ENCODE results near the gene GDI1. TPM values are rescaled to one million over a fixed set of nuclear protein-coding genes. Genes with fewer than 3 reads are reported as not detected.

The GDI1 gene
- total and polyA plus RNA-seq, 2 of the 8 experiments (the other 6 are each of a cell fraction or from before 2014, with no cell fraction given), result 83.1 to 136 TPM

DNA sequence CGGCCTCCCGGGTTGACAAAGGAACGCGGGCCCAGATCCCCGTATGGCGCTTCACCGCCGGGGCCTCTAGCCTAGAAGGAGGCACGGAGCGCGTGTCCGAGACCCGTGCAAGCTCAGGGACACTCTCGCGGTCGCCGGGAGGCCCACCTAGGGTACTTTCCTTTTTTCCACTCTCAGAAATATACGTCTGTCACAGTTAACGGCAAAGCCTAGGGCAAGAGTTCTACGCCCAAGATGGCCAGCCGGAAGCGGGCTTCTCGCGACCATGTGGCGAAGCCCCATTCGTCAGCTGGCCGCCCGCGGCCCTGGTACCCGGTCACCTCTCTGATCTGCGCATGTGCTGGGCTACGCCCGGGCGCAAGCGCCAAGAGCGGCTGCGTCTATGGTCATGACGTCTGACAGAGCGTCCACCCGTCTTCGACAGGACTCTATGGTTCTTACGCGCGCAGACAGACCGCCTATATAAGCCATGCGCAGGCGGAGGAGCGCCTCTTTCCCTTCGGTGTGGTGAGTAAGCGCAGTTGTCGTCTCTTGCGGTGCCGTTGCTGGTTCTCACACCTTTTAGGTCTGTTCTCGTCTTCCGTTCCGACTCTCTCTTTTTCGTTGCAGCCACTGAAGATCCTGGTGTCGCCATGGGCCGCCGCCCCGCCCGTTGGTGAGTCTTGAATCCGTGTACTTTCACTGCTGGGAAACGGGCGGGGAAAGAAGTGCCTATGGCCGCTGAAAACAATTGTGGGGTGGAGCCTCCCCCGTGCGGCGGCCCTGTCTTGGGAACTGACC lies 38.9 kb upstream of the GDI1 start, which contains the start of gene RPL10:
RPL10 (plus strand) TSS at position 490 of the 780 bp plus-strand sequence; CDS start at position 633, 143 bp downstream.
- Histone ChIP-seq H2BK120ac (replicated peaks; ENCODE audit: low read depth, low read length) (no peak within 1 kb of the TSS), H2BK15ac (ENCODE audit: low read length) (no peak within 1 kb of the TSS), H3K27me3 (replicated peaks in 1 of 4; ENCODE audit: control insufficient read depth in 3 of 4, extremely low read depth in 1 of 4, insufficient read depth in 3 of 4, low read length in 3 of 4) (no peaks in the 10 kb centered on the region), H2AK5ac (ENCODE audit: low read depth, low read length) (0 out of 2 replicates have a peak within 1 kb of the TSS, but pooled peaks have one; percentile 16), H2BK20ac (ENCODE audit: low read length) (no peak within 1 kb of the TSS), H3K79me1 (ENCODE audit: low read depth, low read length) (no peaks in the 10 kb centered on the region), H3K56ac (replicated peaks; ENCODE audit: insufficient read length, low read depth, low read length) (peak within 1 kb of the TSS; percentile 85), H2BK5ac (ENCODE audit: low read depth, low read length) (peak within 1 kb of the TSS; percentile 85), H3K4me2 (ENCODE audit: insufficient read depth in 1 of 2, low read depth in 2 of 2, low read length in 2 of 2) (peak within 1 kb of the TSS; percentile 84 to 85), H3K9ac (replicated peaks in 1 of 4; ENCODE audit: extremely low read depth in 1 of 4, low read depth in 3 of 4, low read length in 3 of 4) (peak within 1 kb of the TSS; percentile 62 to 99 (median 95)), H3K4me1 (replicated peaks in 1 of 4; ENCODE audit: control insufficient read depth in 3 of 4, insufficient read depth in 4 of 4, low read length in 3 of 4) (peaks cover 0 to 6% (median 0%) of the 10 kb centered on the region in 4 experiments; a peak in 2 of 7 replicates), H4K8ac (ENCODE audit: extremely low read depth, insufficient read depth, low read length) (peak within 1 kb of the TSS; percentile 95; the same call in 1 of the 2 replicates), H2BK12ac (ENCODE audit: low read depth, low read length) (no peak within 1 kb of the TSS; the same call in 1 of the 2 replicates), H3K9me3 (ENCODE audit: insufficient read depth in 2 of 2, low read depth in 1 of 2, low read length in 1 of 2) (no peaks in the 10 kb centered on the region), H4K91ac (replicated peaks; ENCODE audit: insufficient read length, low read length) (peak within 1 kb of the TSS; percentile 84), H3K14ac (ENCODE audit: insufficient read length) (no peak within 1 kb of the TSS), H3K23ac (ENCODE audit: insufficient read length) (no peak within 1 kb of the TSS), H3K27ac (ENCODE audit: low read depth, low read length) (peak within 1 kb of the TSS; percentile 95), H3K79me2 (ENCODE audit: control insufficient read depth in 1 of 2, insufficient read depth in 2 of 2, low read length in 2 of 2) (peaks cover 0 to 15% of the 10 kb centered on the region in 2 experiments; a peak in 2 of 4 replicates), H3K23me2 (ENCODE audit: low read depth, low read length) (peaks cover 6% of the 10 kb centered on the region; the same call in 1 of the 2 replicates), H3K18ac (ENCODE audit: extremely low read depth, low read length) (peak within 1 kb of the TSS; percentile 93), H3K4ac (replicated peaks; ENCODE audit: insufficient read length, low read depth, low read length) (peak within 1 kb of the TSS; percentile 95), H3K36me3 (ENCODE audit: control insufficient read depth in 2 of 4, insufficient read depth in 4 of 4, low read length in 3 of 4) (peaks cover 13 to 25% (median 19%) of the 10 kb centered on the region in 4 experiments), H2AFZ (ENCODE audit: low read length) (no peak within 1 kb of the TSS), H4K5ac (ENCODE audit: insufficient read length, low read depth, low read length) (peak within 1 kb of the TSS; percentile 86), H4K20me1 (replicated peaks in 1 of 2; ENCODE audit: control insufficient read depth in 1 of 2, insufficient read depth in 2 of 2, low read length in 2 of 2) (peaks cover 3 to 4% of the 10 kb centered on the region in 2 experiments), H3K4me3 (ENCODE audit: extremely low read depth in 1 of 4, insufficient read depth in 2 of 4, low read depth in 3 of 4, low read length in 4 of 4) (peak within 1 kb of the TSS; percentile 82 to 99 (median 96))
- 2% methylated on average over 39 of the region's 69 CpGs; no CpG with 5 or more reads in 1 of the 2 experiments for WGBS, 2 experiments (ENCODE audit: extremely low coverage in 1 of 2, insufficient coverage in 1 of 2, insufficient read length in 1 of 2, insufficient replicate concordance in 2 of 2, low coverage in 1 of 2, low lambda C conversion rate in 2 of 2, missing lambda C conversion rate in 1 of 2)
- POLR2A ChIA-PET (ENCODE audit: partially characterized antibody), result interaction anchor here (0.6 to 8.4 kb wide), 41 partner anchors 11 to 323 kb away, joined by 3 to 124 read pairs (median 5); partner anchors contain the start of genes ATP6AP1, DNASE1L1, EMD and FAM3A
- FAIRE-seq (peak; percentile 13), DNase-seq (ENCODE audit: low read depth in 1 of 2, low spot score in 2 of 2) (peak; percentile 86 to 89)
- CTCF ChIA-PET (ENCODE audit: partially characterized antibody), result interaction anchor here (0.8 to 4.9 kb wide), 7 partner anchors 11 to 451 kb away, joined by 3 to 20 read pairs (median 3); partner anchors contain the start of genes DNASE1L1 and FLNA
- TF ChIP-seq SP2 (IDR thresholded peaks at IDR 0.05; ENCODE audit: low read length) (peak; percentile 90), GABPA (IDR thresholded peaks at IDR 0.05; ENCODE audit: borderline replicate concordance, insufficient read depth, low read length) (no peak), EZH2 (IDR thresholded peaks at IDR 0.05; ENCODE audit: low read depth, low read length, severe bottlenecking) (no peak), POU5F1 (IDR thresholded peaks at IDR 0.05; ENCODE audit: low read depth, low read length) (no peak), TBP (IDR thresholded peaks at IDR 0.05; ENCODE audit: low read depth, low read length) (peak; percentile 98), SP1 (IDR thresholded peaks at IDR 0.05; ENCODE audit: low read depth, low read length) (0 out of 2 replicates have a peak, but pooled peaks have one; percentile 55), SRF (IDR thresholded peaks at IDR 0.05; ENCODE audit: low read depth, low read length) (peak; percentile 80), TAF1 (IDR thresholded peaks at IDR 0.05; ENCODE audit: low read depth, low read length) (peak; percentile 100), CTBP2 (IDR thresholded peaks at IDR 0.05; ENCODE audit: borderline replicate concordance, insufficient read depth, insufficient read length, low read length) (no peak)
- TF ChIP-seq, protein P1, sequence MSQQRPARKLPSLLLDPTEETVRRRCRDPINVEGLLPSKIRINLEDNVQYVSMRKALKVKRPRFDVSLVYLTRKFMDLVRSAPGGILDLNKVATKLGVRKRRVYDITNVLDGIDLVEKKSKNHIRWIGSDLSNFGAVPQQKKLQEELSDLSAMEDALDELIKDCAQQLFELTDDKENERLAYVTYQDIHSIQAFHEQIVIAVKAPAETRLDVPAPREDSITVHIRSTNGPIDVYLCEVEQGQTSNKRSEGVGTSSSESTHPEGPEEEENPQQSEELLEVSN (IDR thresholded peaks at IDR 0.05), result peak; percentile 70; the same call in 1 of the 2 replicates

Measured in H1 (cell line).